ENCODE data around the gene TBX18. TPM values are rescaled to one million over a fixed set of nuclear protein-coding genes. Genes with fewer than 3 reads are reported as not detected.

The TBX18 gene
- total RNA-seq, 1 experiment from 2014 or later, result not detected

DNA sequence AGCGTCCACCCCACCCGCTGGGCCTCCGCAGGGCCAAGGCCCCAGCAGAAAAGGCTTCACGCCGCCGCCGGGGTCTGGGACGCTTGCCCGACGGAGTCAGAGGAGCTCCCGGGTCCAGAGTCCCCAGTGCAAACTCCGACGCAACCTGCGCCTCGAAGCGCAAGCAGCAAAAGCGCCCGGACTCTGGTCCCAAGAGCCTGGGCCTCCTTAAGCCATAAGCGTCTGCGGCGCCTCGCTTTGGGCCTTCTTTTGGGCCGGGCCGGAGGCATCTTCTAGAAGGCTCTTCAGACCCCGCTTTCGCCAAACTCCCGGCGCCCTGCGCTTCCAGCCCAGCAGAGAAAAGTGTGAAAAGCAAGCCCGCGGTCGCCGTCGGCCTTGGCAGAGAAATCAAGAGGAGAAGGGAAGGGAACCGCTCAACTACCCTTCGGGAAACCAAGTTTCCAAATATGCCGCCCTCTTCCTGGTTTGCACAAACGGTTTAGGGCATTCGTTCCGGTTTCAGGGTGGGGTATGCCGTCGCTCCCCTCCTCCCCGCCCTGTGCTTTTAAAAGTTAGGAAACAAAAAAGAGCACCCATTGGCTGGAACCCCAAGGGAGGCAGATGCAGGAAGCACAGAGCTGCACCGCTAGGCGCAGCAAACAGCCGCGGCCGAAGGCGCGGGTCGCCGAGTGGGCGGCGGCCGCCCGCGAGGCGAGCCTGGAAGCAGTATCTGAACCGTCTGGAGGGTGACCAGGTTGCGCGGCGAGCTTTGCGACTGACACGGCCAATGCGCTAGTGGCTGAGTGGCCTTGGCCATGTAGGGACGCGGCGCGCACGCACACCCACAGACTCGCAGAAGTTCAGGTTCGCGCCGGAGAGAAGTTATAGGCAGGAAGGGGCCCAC lies 1.2 kb downstream of the TBX18 start:
- no peak for DNase-seq
- H3K27ac Mint-ChIP-seq (ENCODE audit: unreplicated experiment), result no peak overlapping the region
- H3K4me1 ChIP-seq, result no peaks in the 10 kb centered on the region
- peaks cover 2% of the 10 kb centered on the region for H3K27me3 Mint-ChIP-seq (ENCODE audit: insufficient read depth, unreplicated experiment)
- intact Hi-C loops (cut with micrococcal nuclease; ENCODE audit: unreplicated experiment), result no loop called here
- H3K9me3 ChIP-seq, result no peaks in the 10 kb centered on the region
- H3K36me3 Mint-ChIP-seq (ENCODE audit: insufficient read depth, unreplicated experiment), result no peaks in the 10 kb centered on the region
- no peaks in the 10 kb centered on the region for H3K9me3 Mint-ChIP-seq (ENCODE audit: unreplicated experiment)
- H3K36me3 ChIP-seq (ENCODE audit: control insufficient read depth, insufficient read depth, low read length), result no peaks in the 10 kb centered on the region
- H3K27me3 ChIP-seq (replicated peaks; ENCODE audit: control insufficient read depth, insufficient read depth, low read length), result no peaks in the 10 kb centered on the region
- no peaks in the 10 kb centered on the region for H3K4me1 Mint-ChIP-seq (ENCODE audit: low read depth, unreplicated experiment)
- BruUV-seq (replicated peaks), result no TSS peak
- ChIA-PET POLR2A (no interaction called here), CTCF (no interaction called here)
- no peak for TF ChIP-seq CTCF (IDR thresholded peaks at IDR 0.05; ENCODE audit: insufficient read depth in 1 of 2, low read depth in 1 of 2, low read length in 1 of 2, severe bottlenecking in 1 of 2, unreplicated experiment in 1 of 2)
- H3K4me3 Mint-ChIP-seq (ENCODE audit: unreplicated experiment), result no peak overlapping the region
- H3K4me3 ChIP-seq (ENCODE audit: low read depth, low read length), result no peak overlapping the region

GRCh38 chr6:84762220-84763002 lies 2.0 kb downstream of the TBX18 start:
- Mint-ChIP-seq H3K4me3 (ENCODE audit: unreplicated experiment) (no peak overlapping the region), H3K27ac (ENCODE audit: unreplicated experiment) (no peak overlapping the region), H3K9me3 (ENCODE audit: unreplicated experiment) (no peaks in the 10 kb centered on the region), H3K36me3 (ENCODE audit: insufficient read depth, unreplicated experiment) (no peaks in the 10 kb centered on the region), H3K27me3 (ENCODE audit: insufficient read depth, unreplicated experiment) (peaks cover 2% of the 10 kb centered on the region), H3K4me1 (ENCODE audit: low read depth, unreplicated experiment) (no peaks in the 10 kb centered on the region)
- TF ChIP-seq CTCF (IDR thresholded peaks at IDR 0.05; ENCODE audit: insufficient read depth in 1 of 2, low read depth in 1 of 2, low read length in 1 of 2, severe bottlenecking in 1 of 2, unreplicated experiment in 1 of 2), result no peak
- Histone ChIP-seq H3K9me3 (no peaks in the 10 kb centered on the region), H3K27me3 (replicated peaks; ENCODE audit: control insufficient read depth, insufficient read depth, low read length) (no peaks in the 10 kb centered on the region), H3K4me1 (no peaks in the 10 kb centered on the region), H3K36me3 (ENCODE audit: control insufficient read depth, insufficient read depth, low read length) (no peaks in the 10 kb centered on the region), H3K4me3 (ENCODE audit: low read depth, low read length) (no peak overlapping the region)
- DNase-seq, result no peak
- CTCF ChIA-PET, result no interaction called here
- BruUV-seq (replicated peaks), result no TSS peak
- POLR2A ChIA-PET, result no interaction called here
- intact Hi-C loops (cut with micrococcal nuclease; ENCODE audit: unreplicated experiment), result no loop called here

GRCh38 chr6:84758486-84758885 lies 5.9 kb downstream of the TBX18 start:
- CTCF ChIA-PET, result no interaction called here
- Histone ChIP-seq H3K4me1 (no peaks in the 10 kb centered on the region), H3K9me3 (no peaks in the 10 kb centered on the region), H3K36me3 (ENCODE audit: control insufficient read depth, insufficient read depth, low read length) (no peaks in the 10 kb centered on the region), H3K27me3 (replicated peaks; ENCODE audit: control insufficient read depth, insufficient read depth, low read length) (no peaks in the 10 kb centered on the region), H3K4me3 (ENCODE audit: low read depth, low read length) (no peak overlapping the region)
- Mint-ChIP-seq H3K27me3 (ENCODE audit: insufficient read depth, unreplicated experiment) (peaks cover 2% of the 10 kb centered on the region), H3K4me3 (ENCODE audit: unreplicated experiment) (no peak overlapping the region), H3K27ac (ENCODE audit: unreplicated experiment) (no peak overlapping the region), H3K36me3 (ENCODE audit: insufficient read depth, unreplicated experiment) (no peaks in the 10 kb centered on the region), H3K4me1 (ENCODE audit: low read depth, unreplicated experiment) (no peaks in the 10 kb centered on the region), H3K9me3 (ENCODE audit: unreplicated experiment) (no peaks in the 10 kb centered on the region)
- intact Hi-C loops (cut with micrococcal nuclease; ENCODE audit: unreplicated experiment), result no loop called here
- POLR2A ChIA-PET, result no interaction called here
- TF ChIP-seq CTCF (IDR thresholded peaks at IDR 0.05; ENCODE audit: insufficient read depth in 1 of 2, low read depth in 1 of 2, low read length in 1 of 2, severe bottlenecking in 1 of 2, unreplicated experiment in 1 of 2), result no peak
- no peak for DNase-seq
- BruUV-seq (replicated peaks), result no TSS peak
